ENCODE results near the gene ECE1.

Gene ECE1

GRCh38 chr1:21278860-21279845 lies 11.1 kb downstream of the ECE1 start:
- Mint-ChIP-seq H3K4me3 (no peak overlapping the region), H3K36me3 (ENCODE audit: low read depth) (peaks cover 70% of the 10 kb centered on the region), H3K27me3 (no peaks in the 10 kb centered on the region), H3K9me3 (no peaks in the 10 kb centered on the region), H3K4me1 (ENCODE audit: low read depth) (peaks cover 83% of the 10 kb centered on the region), H3K27ac (peak overlapping the region; percentile 91)

- no peaks in the 10 kb centered on the region for H3K27me3 Mint-ChIP-seq
- H3K4me1 Mint-ChIP-seq (ENCODE audit: low read depth), result peaks cover 75% of the 10 kb centered on the region
- H3K36me3 Mint-ChIP-seq (ENCODE audit: low read depth), result peaks cover 65% of the 10 kb centered on the region
- peak overlapping the region; percentile 65 for H3K27ac Mint-ChIP-seq
- H3K9me3 Mint-ChIP-seq, result no peaks in the 10 kb centered on the region
- H3K4me3 Mint-ChIP-seq, result no peak overlapping the region
Measured at GRCh38 chr1:21278208-21278859, 11.9 kb downstream of the ECE1 start.

- Mint-ChIP-seq H3K27ac (no peak overlapping the region), H3K9me3 (no peaks in the 10 kb centered on the region), H3K27me3 (no peaks in the 10 kb centered on the region), H3K4me1 (ENCODE audit: low read depth) (peaks cover 68% of the 10 kb centered on the region), H3K4me3 (no peak overlapping the region), H3K36me3 (ENCODE audit: low read depth) (peaks cover 67% of the 10 kb centered on the region)
Measured at GRCh38 chr1:21277180-21277579, 13.1 kb downstream of the ECE1 start.

- H3K27me3 Mint-ChIP-seq, result no peaks in the 10 kb centered on the region
- peaks cover 44% of the 10 kb centered on the region for H3K4me1 Mint-ChIP-seq (ENCODE audit: low read depth)
- no peaks in the 10 kb centered on the region for H3K9me3 Mint-ChIP-seq
- peak overlapping the region; percentile 28 for H3K27ac Mint-ChIP-seq
- no peak overlapping the region for H3K4me3 Mint-ChIP-seq
- H3K36me3 Mint-ChIP-seq (ENCODE audit: low read depth), result peaks cover 82% of the 10 kb centered on the region
Measured at GRCh38 chr1:21272540-21272939, 17.7 kb downstream of the ECE1 start.

GRCh38 chr1:21271550-21271949 lies 18.7 kb downstream of the ECE1 start:
- peaks cover 36% of the 10 kb centered on the region for H3K4me1 Mint-ChIP-seq (ENCODE audit: low read depth)
- peak overlapping the region; percentile 28 for H3K27ac Mint-ChIP-seq
- no peaks in the 10 kb centered on the region for H3K9me3 Mint-ChIP-seq
- no peak overlapping the region for H3K4me3 Mint-ChIP-seq
- H3K27me3 Mint-ChIP-seq, result no peaks in the 10 kb centered on the region
- H3K36me3 Mint-ChIP-seq (ENCODE audit: low read depth), result peaks cover 85% of the 10 kb centered on the region

GRCh38 chr1:21270086-21270689 lies 20.1 kb downstream of the ECE1 start:
- Mint-ChIP-seq H3K4me1 (ENCODE audit: low read depth) (peaks cover 25% of the 10 kb centered on the region), H3K27me3 (no peaks in the 10 kb centered on the region), H3K36me3 (ENCODE audit: low read depth) (peaks cover 78% of the 10 kb centered on the region), H3K4me3 (no peak overlapping the region), H3K27ac (peak overlapping the region; percentile 78), H3K9me3 (no peaks in the 10 kb centered on the region)

- no peaks in the 10 kb centered on the region for H3K9me3 Mint-ChIP-seq
- no peak overlapping the region for H3K4me3 Mint-ChIP-seq
- H3K27me3 Mint-ChIP-seq, result no peaks in the 10 kb centered on the region
- H3K4me1 Mint-ChIP-seq (ENCODE audit: low read depth), result peaks cover 23% of the 10 kb centered on the region
- no peak overlapping the region for H3K27ac Mint-ChIP-seq
- H3K36me3 Mint-ChIP-seq (ENCODE audit: low read depth), result peaks cover 78% of the 10 kb centered on the region
Measured at GRCh38 chr1:21269461-21270085, 20.7 kb downstream of the ECE1 start.

GRCh38 chr1:21268281-21269239 lies 21.7 kb downstream of the ECE1 start:
- Mint-ChIP-seq H3K9me3 (no peaks in the 10 kb centered on the region), H3K27me3 (no peaks in the 10 kb centered on the region), H3K4me3 (no peak overlapping the region), H3K27ac (peak overlapping the region; percentile 52), H3K4me1 (ENCODE audit: low read depth) (peaks cover 20% of the 10 kb centered on the region), H3K36me3 (ENCODE audit: low read depth) (peaks cover 74% of the 10 kb centered on the region)

- Mint-ChIP-seq H3K27ac (peak overlapping the region; percentile 45), H3K27me3 (no peaks in the 10 kb centered on the region), H3K9me3 (no peaks in the 10 kb centered on the region), H3K4me3 (no peak overlapping the region), H3K36me3 (ENCODE audit: low read depth) (peaks cover 68% of the 10 kb centered on the region), H3K4me1 (ENCODE audit: low read depth) (peaks cover 27% of the 10 kb centered on the region)
Measured at GRCh38 chr1:21267191-21268077, 22.8 kb downstream of the ECE1 start.

- H3K9me3 Mint-ChIP-seq, result no peaks in the 10 kb centered on the region
- no peak overlapping the region for H3K27ac Mint-ChIP-seq
- peaks cover 69% of the 10 kb centered on the region for H3K36me3 Mint-ChIP-seq (ENCODE audit: low read depth)
- H3K27me3 Mint-ChIP-seq, result no peaks in the 10 kb centered on the region
- no peak overlapping the region for H3K4me3 Mint-ChIP-seq
- H3K4me1 Mint-ChIP-seq (ENCODE audit: low read depth), result peaks cover 31% of the 10 kb centered on the region
Measured at GRCh38 chr1:21266119-21266774, 24.0 kb downstream of the ECE1 start.

GRCh38 chr1:21265644-21266043 lies 24.6 kb downstream of the ECE1 start:
- no peaks in the 10 kb centered on the region for H3K27me3 Mint-ChIP-seq
- H3K9me3 Mint-ChIP-seq, result no peaks in the 10 kb centered on the region
- no peak overlapping the region for H3K27ac Mint-ChIP-seq
- no peak overlapping the region for H3K4me3 Mint-ChIP-seq
- H3K4me1 Mint-ChIP-seq (ENCODE audit: low read depth), result peaks cover 36% of the 10 kb centered on the region
- peaks cover 72% of the 10 kb centered on the region for H3K36me3 Mint-ChIP-seq (ENCODE audit: low read depth)

- Mint-ChIP-seq H3K27ac (peak overlapping the region; percentile 37), H3K4me1 (ENCODE audit: low read depth) (peaks cover 37% of the 10 kb centered on the region), H3K4me3 (no peak overlapping the region), H3K9me3 (no peaks in the 10 kb centered on the region), H3K36me3 (ENCODE audit: low read depth) (peaks cover 72% of the 10 kb centered on the region), H3K27me3 (no peaks in the 10 kb centered on the region)
Measured at GRCh38 chr1:21264898-21265297, 25.4 kb downstream of the ECE1 start.

Data from stimulated activated naive CD8-positive, alpha-beta T cell treated with anti-CD3 and anti-CD28 coated beads, Interleukin-15, Interleukin-2, amounts not matched to agents 100 ng/mL and 50 ng/mL, for 24 hours (primary cell).